Heart left ventricle (tissue), 13 donors: ENCODE measurements around the gene CRLF3.

Experiments used
- CTCF ChIP-seq, 12 donors: fragments of 200-600 bp; sonication (generic) in 4 of 12; IDR thresholded peaks; one replicate each; pipeline versions ENCODE4 v1.5.0 to v1.8.0; 2018 to 2022; ENCODE audit warnings: antibody characterized with exemption in 12 of 12, mild to moderate bottlenecking in 5 of 12
- POLR2A ChIP-seq, 2 donors: fragments of 450-650 bp; IDR thresholded peaks; one replicate each; pipeline ENCODE4 v1.6.1; 2017; ENCODE audit warnings: antibody characterized with exemption in 2 of 2, mild to moderate bottlenecking in 2 of 2, moderate library complexity in 2 of 2
- donor health status: ischemic (EF 13 %, LVEDD 7.1; RV severe dilation, severe dysfunction).
- donor health status: DM: no; HTN: yes; CAD: no.
- donor health status: DM: no; HTN: no; CAD: no.
- donor health status: ischemic (EF 25% LVEDD 6.9; RV normal size, moderate dysfunction).
- donor health status: ischemic (EF 25% LVEDD 5.7; RV mildly dilated, moderate dysfunction).
- donor health status: ischemic (EF 35%, LVEDD 5.7; RV mildly dilated, moderate dysfunction).
- donor health status: nonischemic (EF 11% LVEDD 7.7; RV severe dilation, severe dysfunction).
- donor health status: DM: yes; HTN: yes; CAD: no.
- donor health status: PGD.
- donor health status: ischemic (EF 29% LVEDD 5.4; RV normal size, mild dysfunction).
- donor health status: nonischemic (EF 23%, LVEDD 6.1; RV moderate dilation, normal function).

GRCh38 chr17:30796016-30796415 lies 28.5 kb downstream of the CRLF3 start:
- TF ChIP-seq POLR2A (IDR thresholded peaks at IDR 0.05) (no peak), CTCF (IDR thresholded peaks at IDR 0.05) (no peak)
